ENCODE measurements around the gene SPART. TPM values are rescaled to one million over a fixed set of nuclear protein-coding genes. Genes with fewer than 3 reads are reported as not detected.
A peak's percentile ranks its signal among the peaks of the same experiment; 100 is the strongest.

SPART gene, protein sequence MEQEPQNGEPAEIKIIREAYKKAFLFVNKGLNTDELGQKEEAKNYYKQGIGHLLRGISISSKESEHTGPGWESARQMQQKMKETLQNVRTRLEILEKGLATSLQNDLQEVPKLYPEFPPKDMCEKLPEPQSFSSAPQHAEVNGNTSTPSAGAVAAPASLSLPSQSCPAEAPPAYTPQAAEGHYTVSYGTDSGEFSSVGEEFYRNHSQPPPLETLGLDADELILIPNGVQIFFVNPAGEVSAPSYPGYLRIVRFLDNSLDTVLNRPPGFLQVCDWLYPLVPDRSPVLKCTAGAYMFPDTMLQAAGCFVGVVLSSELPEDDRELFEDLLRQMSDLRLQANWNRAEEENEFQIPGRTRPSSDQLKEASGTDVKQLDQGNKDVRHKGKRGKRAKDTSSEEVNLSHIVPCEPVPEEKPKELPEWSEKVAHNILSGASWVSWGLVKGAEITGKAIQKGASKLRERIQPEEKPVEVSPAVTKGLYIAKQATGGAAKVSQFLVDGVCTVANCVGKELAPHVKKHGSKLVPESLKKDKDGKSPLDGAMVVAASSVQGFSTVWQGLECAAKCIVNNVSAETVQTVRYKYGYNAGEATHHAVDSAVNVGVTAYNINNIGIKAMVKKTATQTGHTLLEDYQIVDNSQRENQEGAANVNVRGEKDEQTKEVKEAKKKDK
- total RNA-seq = 70.6 and 70.9 TPM in 2 replicates
- long read RNA-seq, full-length matches to known transcripts = 196 of 284 reads
- long read RNA-seq, partial matches to known transcripts = 41 of 284 reads
- long read RNA-seq, other reads (novel, unspliced or antisense) = 47 of 284 reads

DNA sequence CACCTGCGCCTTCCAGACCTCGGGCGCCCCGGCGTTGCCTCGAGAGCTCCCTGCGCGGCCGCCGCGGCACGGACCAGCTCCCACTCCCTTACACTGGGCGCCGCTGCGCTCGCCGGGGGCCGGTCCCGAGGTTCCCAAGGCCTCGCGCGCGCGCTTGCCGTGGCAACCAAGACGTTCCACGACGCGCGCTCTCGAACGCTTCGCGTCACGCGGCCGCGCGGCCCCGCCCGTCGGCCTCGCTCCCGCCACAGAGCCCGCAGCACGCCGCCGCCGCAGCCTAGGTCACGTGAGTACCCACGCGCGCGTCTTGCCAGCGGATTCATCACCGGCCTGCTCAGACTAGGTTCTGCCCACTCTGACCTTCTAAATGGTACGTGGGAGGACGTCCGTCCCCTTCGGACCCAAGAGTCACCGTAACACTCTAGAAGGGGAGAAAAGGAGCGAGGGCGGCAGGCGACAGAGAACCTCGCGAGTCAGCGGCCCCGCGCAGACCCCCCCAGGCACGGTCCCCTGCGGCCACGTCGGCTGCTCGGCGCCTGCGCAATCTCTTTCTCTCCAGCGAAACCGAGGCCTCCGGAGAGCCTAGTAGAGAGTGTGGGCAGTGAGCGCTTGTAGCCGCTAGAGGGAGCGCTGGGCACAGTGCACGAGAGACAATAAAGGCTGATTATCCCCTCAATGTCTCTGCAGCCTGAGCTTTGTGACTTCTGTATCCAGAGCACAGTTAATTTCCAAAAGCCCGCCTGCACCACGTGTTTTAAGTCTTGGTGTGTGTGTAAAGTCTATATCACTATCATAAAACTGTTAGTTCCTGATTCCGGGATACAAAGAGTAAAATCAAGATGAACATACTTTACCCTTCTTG lies at the start of gene SPART:
Gene SPART, minus strand, starts transcription at position 173 of the 862 bp plus-strand sequence. CDS start 10,564 bp downstream, outside the sequence.
- no peaks in the 10 kb centered on the region for H3K36me3 Mint-ChIP-seq (ENCODE audit: low read depth)
- TF ChIP-seq, protein P1, sequence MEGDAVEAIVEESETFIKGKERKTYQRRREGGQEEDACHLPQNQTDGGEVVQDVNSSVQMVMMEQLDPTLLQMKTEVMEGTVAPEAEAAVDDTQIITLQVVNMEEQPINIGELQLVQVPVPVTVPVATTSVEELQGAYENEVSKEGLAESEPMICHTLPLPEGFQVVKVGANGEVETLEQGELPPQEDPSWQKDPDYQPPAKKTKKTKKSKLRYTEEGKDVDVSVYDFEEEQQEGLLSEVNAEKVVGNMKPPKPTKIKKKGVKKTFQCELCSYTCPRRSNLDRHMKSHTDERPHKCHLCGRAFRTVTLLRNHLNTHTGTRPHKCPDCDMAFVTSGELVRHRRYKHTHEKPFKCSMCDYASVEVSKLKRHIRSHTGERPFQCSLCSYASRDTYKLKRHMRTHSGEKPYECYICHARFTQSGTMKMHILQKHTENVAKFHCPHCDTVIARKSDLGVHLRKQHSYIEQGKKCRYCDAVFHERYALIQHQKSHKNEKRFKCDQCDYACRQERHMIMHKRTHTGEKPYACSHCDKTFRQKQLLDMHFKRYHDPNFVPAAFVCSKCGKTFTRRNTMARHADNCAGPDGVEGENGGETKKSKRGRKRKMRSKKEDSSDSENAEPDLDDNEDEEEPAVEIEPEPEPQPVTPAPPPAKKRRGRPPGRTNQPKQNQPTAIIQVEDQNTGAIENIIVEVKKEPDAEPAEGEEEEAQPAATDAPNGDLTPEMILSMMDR (conservative IDR thresholded peaks at IDR 0.05) = peak; percentile 97
- peaks cover 35% of the 10 kb centered on the region for H3K4me1 Mint-ChIP-seq
- H3K27me3 Mint-ChIP-seq (ENCODE audit: low read depth) = no peaks in the 10 kb centered on the region
- no peaks in the 10 kb centered on the region for H3K9me3 Mint-ChIP-seq
- H3K27ac Mint-ChIP-seq (ENCODE audit: unreplicated experiment) = peak within 1 kb of the TSS; percentile 99
- H3K4me3 Mint-ChIP-seq = peak within 1 kb of the TSS; percentile 99
- peak; percentile 90 for DNase-seq (ENCODE audit: low read depth, low spot score)

- TF ChIP-seq, protein P1 (conservative IDR thresholded peaks at IDR 0.05) = no peak
- Mint-ChIP-seq H3K4me3 (no peak overlapping the region), H3K36me3 (ENCODE audit: low read depth) (no peaks in the 10 kb centered on the region), H3K27me3 (ENCODE audit: low read depth) (no peaks in the 10 kb centered on the region), H3K9me3 (peaks cover 3% of the 10 kb centered on the region), H3K27ac (ENCODE audit: unreplicated experiment) (no peak overlapping the region), H3K4me1 (no peaks in the 10 kb centered on the region)
- no peak for DNase-seq (ENCODE audit: low read depth, low spot score)
Measured at GRCh38 chr13:36395280-36395679, 49.1 kb upstream of the SPART start.

- TF ChIP-seq, protein P1 (conservative IDR thresholded peaks at IDR 0.05) = no peak
- Mint-ChIP-seq H3K9me3 (peaks cover 3% of the 10 kb centered on the region), H3K36me3 (ENCODE audit: low read depth) (no peaks in the 10 kb centered on the region), H3K27ac (ENCODE audit: unreplicated experiment) (no peak overlapping the region), H3K4me1 (no peaks in the 10 kb centered on the region), H3K27me3 (ENCODE audit: low read depth) (no peaks in the 10 kb centered on the region), H3K4me3 (no peak overlapping the region)
- DNase-seq (ENCODE audit: low read depth, low spot score) = no peak
Measured at GRCh38 chr13:36385489-36385888, 39.3 kb upstream of the SPART start.

DNA sequence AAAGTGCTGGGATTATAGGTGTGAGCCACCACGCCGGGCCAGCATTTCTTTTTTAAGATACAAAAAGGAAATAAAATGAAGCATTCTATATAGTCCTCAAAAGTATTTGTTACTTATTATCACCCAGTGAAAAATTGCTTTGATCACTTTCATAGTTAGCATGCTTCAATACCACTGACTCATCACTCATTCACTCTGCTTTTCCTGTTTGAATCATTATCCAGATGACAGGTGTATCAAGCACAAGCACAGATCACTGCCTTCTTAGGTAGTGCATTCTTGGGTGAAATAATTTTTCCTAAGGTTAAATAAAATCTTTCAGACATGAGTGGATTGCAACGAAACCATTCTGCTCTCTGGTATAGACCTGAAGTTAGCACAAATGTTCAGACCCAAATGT lies 35.8 kb upstream of the SPART start:
- Mint-ChIP-seq H3K27me3 (ENCODE audit: low read depth) (no peaks in the 10 kb centered on the region), H3K36me3 (ENCODE audit: low read depth) (no peaks in the 10 kb centered on the region), H3K27ac (ENCODE audit: unreplicated experiment) (no peak overlapping the region), H3K9me3 (no peaks in the 10 kb centered on the region), H3K4me1 (no peaks in the 10 kb centered on the region), H3K4me3 (no peak overlapping the region)
- TF ChIP-seq, protein P1 (conservative IDR thresholded peaks at IDR 0.05) = no peak
- no peak for DNase-seq (ENCODE audit: low read depth, low spot score)

DNA sequence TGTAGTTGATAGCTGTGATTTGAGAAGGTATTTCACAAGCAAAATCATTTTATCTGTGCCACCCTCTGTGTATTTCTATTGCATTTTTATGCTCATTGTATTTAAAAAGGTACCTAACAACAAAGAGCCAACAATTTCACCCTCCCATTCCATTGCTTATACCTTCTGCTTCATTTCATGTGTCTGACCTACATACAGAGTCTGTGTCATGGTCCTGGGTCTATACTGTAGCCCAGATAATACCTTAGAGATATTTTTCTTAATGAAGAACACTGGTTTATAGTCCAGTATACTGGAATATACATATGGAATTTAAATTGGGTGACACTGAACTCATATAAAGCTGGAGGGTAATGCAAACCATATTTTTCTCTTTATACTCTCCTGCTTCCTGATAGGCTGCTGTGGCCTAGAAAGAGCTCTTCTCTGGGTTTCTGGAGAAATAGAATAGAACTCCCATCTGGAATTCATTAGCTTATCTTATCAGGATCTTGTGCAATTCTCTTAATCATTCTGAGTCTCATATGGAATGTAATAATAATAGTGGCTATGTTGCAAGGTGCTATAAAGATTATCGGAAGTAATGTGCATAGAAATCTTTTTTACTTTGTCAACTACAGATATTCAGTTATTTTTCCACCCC lies 31.8 kb upstream of the SPART start:
- TF ChIP-seq, protein P1 (conservative IDR thresholded peaks at IDR 0.05) = no peak
- H3K4me1 Mint-ChIP-seq = no peaks in the 10 kb centered on the region
- H3K36me3 Mint-ChIP-seq (ENCODE audit: low read depth) = peaks cover 3% of the 10 kb centered on the region
- no peaks in the 10 kb centered on the region for H3K27me3 Mint-ChIP-seq (ENCODE audit: low read depth)
- no peak overlapping the region for H3K4me3 Mint-ChIP-seq
- H3K27ac Mint-ChIP-seq (ENCODE audit: unreplicated experiment) = no peak overlapping the region
- no peaks in the 10 kb centered on the region for H3K9me3 Mint-ChIP-seq
- no peak for DNase-seq (ENCODE audit: low read depth, low spot score)

Data from neural crest cell (in vitro differentiated cells).